ENCODE results near the gene DVL3.

DNA sequence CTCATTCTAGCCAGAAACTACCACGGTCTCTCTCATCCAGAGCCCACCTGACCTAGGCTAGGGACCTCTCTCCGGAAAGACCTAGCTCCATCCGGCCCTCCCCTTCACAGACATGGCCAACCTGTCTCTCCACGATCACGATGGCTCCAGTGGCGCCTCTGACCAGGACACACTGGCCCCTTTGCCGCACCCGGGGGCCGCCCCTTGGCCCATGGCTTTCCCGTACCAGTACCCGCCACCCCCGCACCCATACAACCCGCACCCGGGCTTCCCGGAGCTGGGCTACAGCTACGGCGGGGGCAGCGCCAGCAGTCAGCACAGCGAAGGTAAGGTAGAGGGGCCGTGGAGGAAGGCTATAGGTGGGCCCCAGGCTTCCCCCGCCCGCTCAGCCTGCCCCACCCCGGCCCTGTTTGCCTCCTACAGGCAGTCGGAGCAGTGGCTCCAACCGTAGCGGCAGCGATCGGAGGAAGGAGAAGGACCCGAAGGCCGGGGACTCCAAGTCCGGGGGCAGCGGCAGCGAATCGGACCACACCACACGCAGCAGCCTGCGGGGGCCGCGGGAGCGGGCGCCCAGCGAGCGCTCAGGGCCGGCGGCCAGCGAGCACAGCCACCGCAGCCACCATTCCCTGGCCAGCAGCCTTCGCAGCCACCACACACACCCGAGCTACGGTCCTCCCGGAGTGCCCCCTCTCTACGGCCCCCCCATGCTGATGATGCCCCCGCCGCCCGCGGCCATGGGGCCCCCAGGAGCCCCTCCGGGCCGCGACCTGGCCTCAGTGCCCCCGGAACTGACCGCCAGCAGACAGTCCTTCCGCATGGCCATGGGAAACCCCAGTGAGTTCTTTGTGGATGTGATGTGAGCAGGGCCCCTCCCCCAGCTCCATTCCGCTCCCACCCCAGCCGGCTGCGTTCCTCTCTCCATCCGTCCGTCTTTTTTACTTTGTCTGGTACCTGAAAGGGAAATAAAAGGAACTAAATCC lies 15.0 kb downstream of the DVL3 start:
- TF ChIP-seq, protein P1, sequence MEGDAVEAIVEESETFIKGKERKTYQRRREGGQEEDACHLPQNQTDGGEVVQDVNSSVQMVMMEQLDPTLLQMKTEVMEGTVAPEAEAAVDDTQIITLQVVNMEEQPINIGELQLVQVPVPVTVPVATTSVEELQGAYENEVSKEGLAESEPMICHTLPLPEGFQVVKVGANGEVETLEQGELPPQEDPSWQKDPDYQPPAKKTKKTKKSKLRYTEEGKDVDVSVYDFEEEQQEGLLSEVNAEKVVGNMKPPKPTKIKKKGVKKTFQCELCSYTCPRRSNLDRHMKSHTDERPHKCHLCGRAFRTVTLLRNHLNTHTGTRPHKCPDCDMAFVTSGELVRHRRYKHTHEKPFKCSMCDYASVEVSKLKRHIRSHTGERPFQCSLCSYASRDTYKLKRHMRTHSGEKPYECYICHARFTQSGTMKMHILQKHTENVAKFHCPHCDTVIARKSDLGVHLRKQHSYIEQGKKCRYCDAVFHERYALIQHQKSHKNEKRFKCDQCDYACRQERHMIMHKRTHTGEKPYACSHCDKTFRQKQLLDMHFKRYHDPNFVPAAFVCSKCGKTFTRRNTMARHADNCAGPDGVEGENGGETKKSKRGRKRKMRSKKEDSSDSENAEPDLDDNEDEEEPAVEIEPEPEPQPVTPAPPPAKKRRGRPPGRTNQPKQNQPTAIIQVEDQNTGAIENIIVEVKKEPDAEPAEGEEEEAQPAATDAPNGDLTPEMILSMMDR (IDR thresholded peaks at IDR 0.05): no peak
- TF ChIP-seq EZH2 (IDR thresholded peaks at IDR 0.05; ENCODE audit: borderline replicate concordance, insufficient read depth, low read depth, low read length, poor library complexity, severe bottlenecking): no peak
